ENCODE data around the gene GAS2L2. TPM values are rescaled to one million over a fixed set of nuclear protein-coding genes. Genes with fewer than 3 reads are reported as not detected.

The GAS2L2 gene
- total RNA-seq, 1 donor from 2014 or later: 0.22 TPM

DNA sequence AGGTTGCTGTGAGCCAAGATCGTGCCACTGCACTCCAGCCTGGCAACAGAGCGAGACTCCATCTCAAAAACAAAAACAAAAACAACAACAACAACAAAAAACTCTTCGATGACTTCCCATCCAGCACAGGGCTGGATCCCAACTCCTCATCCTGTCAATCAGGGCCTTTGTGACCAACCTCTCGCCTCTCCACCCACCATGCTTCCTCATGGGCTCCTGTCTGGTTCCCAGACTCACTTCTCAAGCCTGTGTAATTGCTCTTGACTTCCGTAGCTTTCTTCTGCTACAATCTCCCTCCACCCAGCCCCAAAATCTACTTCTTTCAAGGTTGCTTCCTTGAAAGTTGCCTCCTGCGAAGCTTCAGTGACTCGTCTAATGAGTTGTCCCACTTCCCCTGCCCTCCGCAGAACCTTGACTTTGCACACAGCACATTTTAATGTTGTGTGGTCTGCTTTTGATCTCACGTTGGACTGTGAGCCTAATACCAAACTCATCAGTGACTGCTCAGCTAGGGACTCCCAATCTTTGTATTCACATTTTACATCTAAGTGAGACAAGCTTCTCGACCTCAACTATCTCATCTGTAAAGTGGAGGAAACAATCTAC is 22.5 kb downstream of the GAS2L2 start:
- Mint-ChIP-seq H3K4me1 (ENCODE audit: unreplicated experiment) (peaks cover 49% of the 10 kb centered on the region), H3K27ac (no peak overlapping the region), H3K36me3 (no peaks in the 10 kb centered on the region), H3K9me3 (no peaks in the 10 kb centered on the region), H3K4me3 (peak overlapping the region; percentile 84), H3K27me3 (peaks cover 10% of the 10 kb centered on the region)
- TF ChIP-seq, protein P1, sequence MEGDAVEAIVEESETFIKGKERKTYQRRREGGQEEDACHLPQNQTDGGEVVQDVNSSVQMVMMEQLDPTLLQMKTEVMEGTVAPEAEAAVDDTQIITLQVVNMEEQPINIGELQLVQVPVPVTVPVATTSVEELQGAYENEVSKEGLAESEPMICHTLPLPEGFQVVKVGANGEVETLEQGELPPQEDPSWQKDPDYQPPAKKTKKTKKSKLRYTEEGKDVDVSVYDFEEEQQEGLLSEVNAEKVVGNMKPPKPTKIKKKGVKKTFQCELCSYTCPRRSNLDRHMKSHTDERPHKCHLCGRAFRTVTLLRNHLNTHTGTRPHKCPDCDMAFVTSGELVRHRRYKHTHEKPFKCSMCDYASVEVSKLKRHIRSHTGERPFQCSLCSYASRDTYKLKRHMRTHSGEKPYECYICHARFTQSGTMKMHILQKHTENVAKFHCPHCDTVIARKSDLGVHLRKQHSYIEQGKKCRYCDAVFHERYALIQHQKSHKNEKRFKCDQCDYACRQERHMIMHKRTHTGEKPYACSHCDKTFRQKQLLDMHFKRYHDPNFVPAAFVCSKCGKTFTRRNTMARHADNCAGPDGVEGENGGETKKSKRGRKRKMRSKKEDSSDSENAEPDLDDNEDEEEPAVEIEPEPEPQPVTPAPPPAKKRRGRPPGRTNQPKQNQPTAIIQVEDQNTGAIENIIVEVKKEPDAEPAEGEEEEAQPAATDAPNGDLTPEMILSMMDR (conservative IDR thresholded peaks at IDR 0.05): no peak
- no peak for DNase-seq (ENCODE audit: extremely low spot score, unreplicated experiment)

DNA sequence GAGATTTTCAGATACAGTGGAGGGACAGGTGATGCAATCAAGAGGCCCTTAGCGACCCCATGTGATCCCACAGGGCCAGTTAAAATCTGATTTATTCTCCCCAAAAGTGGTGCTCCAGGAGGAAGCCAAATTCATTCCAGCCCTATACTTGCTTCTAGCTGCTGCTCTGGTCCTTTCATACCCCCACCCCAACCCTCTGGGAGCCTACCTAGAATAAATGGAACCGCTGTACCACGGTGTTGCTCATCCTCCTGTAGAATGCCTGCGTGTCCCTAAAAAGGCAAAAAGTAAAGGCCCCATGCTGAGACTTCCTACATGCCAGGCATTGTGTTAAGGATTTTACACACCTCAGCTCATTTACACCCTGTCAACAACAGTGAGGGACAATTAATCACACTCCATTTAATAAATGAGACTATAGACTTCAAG is 23.6 kb downstream of the GAS2L2 start:
- no peaks in the 10 kb centered on the region for H3K9me3 Mint-ChIP-seq
- peak overlapping the region; percentile 76 for H3K4me3 Mint-ChIP-seq
- TF ChIP-seq, protein P1 (conservative IDR thresholded peaks at IDR 0.05): no peak
- H3K4me1 Mint-ChIP-seq (ENCODE audit: unreplicated experiment): peaks cover 54% of the 10 kb centered on the region
- DNase-seq (ENCODE audit: extremely low spot score, unreplicated experiment): no peak
- H3K27ac Mint-ChIP-seq: no peak overlapping the region
- H3K36me3 Mint-ChIP-seq: peaks cover under 1% of the 10 kb centered on the region
- H3K27me3 Mint-ChIP-seq: peaks cover 10% of the 10 kb centered on the region

DNA sequence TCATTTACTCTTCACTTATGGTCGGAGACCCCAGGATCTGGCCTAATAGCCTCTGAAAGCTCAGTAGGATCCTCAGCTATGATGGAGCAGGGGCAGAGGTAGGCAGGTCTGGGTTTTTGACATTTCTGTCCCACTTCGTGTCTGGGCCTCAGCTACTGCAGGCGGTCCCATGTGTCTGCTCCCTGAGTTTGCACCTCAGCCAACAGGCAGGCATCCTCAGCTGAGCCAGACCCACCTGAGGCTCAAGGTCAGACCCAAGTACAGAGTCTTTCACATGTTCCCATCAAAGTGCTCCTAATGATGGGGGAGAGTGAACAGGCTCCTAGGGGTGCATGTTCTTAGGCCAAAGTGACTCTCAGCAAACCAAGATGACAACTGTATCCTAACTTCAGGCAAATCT is 24.5 kb downstream of the GAS2L2 start:
- Mint-ChIP-seq H3K4me3 (no peak overlapping the region), H3K36me3 (peaks cover 9% of the 10 kb centered on the region), H3K27ac (no peak overlapping the region), H3K4me1 (ENCODE audit: unreplicated experiment) (peaks cover 54% of the 10 kb centered on the region), H3K27me3 (peaks cover 10% of the 10 kb centered on the region), H3K9me3 (no peaks in the 10 kb centered on the region)
- no peak for DNase-seq (ENCODE audit: extremely low spot score, unreplicated experiment)
- TF ChIP-seq, protein P1 (conservative IDR thresholded peaks at IDR 0.05): no peak

DNA sequence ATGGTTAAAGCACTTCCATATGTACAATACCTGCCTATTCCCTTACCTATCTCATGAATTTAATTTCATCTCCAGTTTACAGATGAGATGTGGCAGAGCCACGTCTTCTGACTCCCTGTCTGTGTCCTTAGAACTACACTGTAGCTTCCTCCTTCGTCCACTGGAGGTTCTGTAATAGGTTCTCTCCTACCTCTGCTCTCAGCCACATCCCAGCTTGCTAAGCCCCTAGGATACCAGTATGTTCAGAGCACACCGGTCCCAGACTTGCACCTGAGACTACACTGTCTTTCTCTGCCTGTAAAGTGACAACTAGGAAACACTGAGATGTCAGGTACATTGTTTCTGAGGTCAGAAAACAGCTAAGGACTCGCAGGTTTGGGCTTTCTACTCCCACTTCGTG is 25.4 kb downstream of the GAS2L2 start:
- H3K4me1 Mint-ChIP-seq (ENCODE audit: unreplicated experiment): peaks cover 54% of the 10 kb centered on the region
- DNase-seq (ENCODE audit: extremely low spot score, unreplicated experiment): no peak
- peaks cover 11% of the 10 kb centered on the region for H3K36me3 Mint-ChIP-seq
- H3K9me3 Mint-ChIP-seq: no peaks in the 10 kb centered on the region
- peak overlapping the region; percentile 21 for H3K27ac Mint-ChIP-seq
- peaks cover 10% of the 10 kb centered on the region for H3K27me3 Mint-ChIP-seq
- TF ChIP-seq, protein P1 (conservative IDR thresholded peaks at IDR 0.05): no peak
- peak overlapping the region; percentile 26 for H3K4me3 Mint-ChIP-seq

DNA sequence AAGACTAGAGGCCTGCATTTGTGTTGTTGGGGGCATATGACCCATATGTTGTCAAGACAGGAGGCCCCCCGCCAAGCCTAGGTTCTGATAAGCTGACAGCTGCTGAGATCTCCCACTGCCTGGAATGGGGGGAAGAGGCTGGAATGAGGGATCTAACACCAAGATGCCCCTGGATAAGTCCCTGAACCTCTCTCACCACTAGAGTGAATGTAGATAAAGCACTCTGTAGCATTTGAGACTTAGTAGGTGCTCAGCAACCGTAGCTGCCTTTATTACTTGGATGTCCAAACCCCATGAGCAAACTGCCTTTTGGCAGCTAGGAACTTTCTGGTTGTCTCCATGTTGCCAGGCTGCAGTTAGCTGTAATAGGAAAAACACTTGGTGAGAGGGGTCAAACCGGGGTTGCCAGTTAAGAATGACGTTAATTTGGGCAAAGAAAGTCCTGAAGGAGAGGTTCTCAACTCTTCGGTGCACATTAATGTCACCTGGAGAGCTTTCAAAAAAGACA is 26.0 kb downstream of the GAS2L2 start:
- H3K27me3 Mint-ChIP-seq: peaks cover 10% of the 10 kb centered on the region
- TF ChIP-seq, protein P1 (conservative IDR thresholded peaks at IDR 0.05): no peak
- no peak for DNase-seq (ENCODE audit: extremely low spot score, unreplicated experiment)
- H3K36me3 Mint-ChIP-seq: peaks cover 11% of the 10 kb centered on the region
- no peaks in the 10 kb centered on the region for H3K9me3 Mint-ChIP-seq
- H3K4me3 Mint-ChIP-seq: peak overlapping the region; percentile 26
- peaks cover 54% of the 10 kb centered on the region for H3K4me1 Mint-ChIP-seq (ENCODE audit: unreplicated experiment)
- peak overlapping the region; percentile 21 for H3K27ac Mint-ChIP-seq

All from type B pancreatic cell (in vitro differentiated cells).